ES-I3 (cell line): ENCODE measurements around the gene KCNE3.

Experiments
- H3K36me3 ChIP-seq: 2 replicates; pipeline ENCODE4 v1.6.1; 2013; ENCODE audit warnings: mild to moderate bottlenecking, low read length, control low read depth, moderate library complexity; ENCODE audit not compliant: insufficient read depth
- H3K4me1 ChIP-seq: 2 replicates; pipeline ENCODE4 v1.6.1; 2013; ENCODE audit warnings: mild to moderate bottlenecking, control low read depth, low read length; ENCODE audit not compliant: insufficient read depth
- H3K9ac ChIP-seq: 2 replicates; pipeline ENCODE4 v1.6.1; 2013; ENCODE audit warnings: low read depth, mild to moderate bottlenecking, low read length, moderate library complexity
- H3K9me3 ChIP-seq: 2 replicates; pipeline ENCODE4 v1.6.1; 2013; ENCODE audit warnings: mild to moderate bottlenecking, low read length, moderate library complexity; ENCODE audit not compliant: control insufficient read depth, insufficient read depth

KCNE3 gene

GRCh38 chr11:74462631-74463030 lies 4.7 kb downstream of the KCNE3 start:
- Histone ChIP-seq H3K9ac (no peak overlapping the region), H3K9me3 (no peaks in the 10 kb centered on the region), H3K36me3 (no peaks in the 10 kb centered on the region), H3K4me1 (peaks cover 16% of the 10 kb centered on the region; the same call in 1 of the 2 replicates)

GRCh38 chr11:74462009-74462408 lies 5.3 kb downstream of the KCNE3 start:
- Histone ChIP-seq H3K9me3 (no peaks in the 10 kb centered on the region), H3K9ac (no peak overlapping the region; the same call in 1 of the 2 replicates), H3K4me1 (peaks cover 16% of the 10 kb centered on the region; the same call in 1 of the 2 replicates), H3K36me3 (peaks cover 3% of the 10 kb centered on the region; the same call in 1 of the 2 replicates)

- Histone ChIP-seq H3K36me3 (peaks cover 3% of the 10 kb centered on the region; the same call in 1 of the 2 replicates), H3K9ac (no peak overlapping the region), H3K4me1 (peaks cover 16% of the 10 kb centered on the region; the same call in 1 of the 2 replicates), H3K9me3 (no peaks in the 10 kb centered on the region)
Observed at GRCh38 chr11:74460481-74461154, 6.7 kb downstream of the KCNE3 start.

- no peak overlapping the region for H3K9ac ChIP-seq
- peaks cover 3% of the 10 kb centered on the region; the same call in 1 of the 2 replicates for H3K36me3 ChIP-seq
- no peaks in the 10 kb centered on the region for H3K9me3 ChIP-seq
- H3K4me1 ChIP-seq = peaks cover 16% of the 10 kb centered on the region; the same call in 1 of the 2 replicates
Observed at GRCh38 chr11:74460065-74460464, 7.3 kb downstream of the KCNE3 start.

GRCh38 chr11:74459584-74459983 lies 7.8 kb downstream of the KCNE3 start:
- peaks cover 16% of the 10 kb centered on the region; the same call in 1 of the 2 replicates for H3K4me1 ChIP-seq
- H3K9me3 ChIP-seq = no peaks in the 10 kb centered on the region
- no peak overlapping the region for H3K9ac ChIP-seq
- H3K36me3 ChIP-seq = peaks cover 3% of the 10 kb centered on the region; the same call in 1 of the 2 replicates

GRCh38 chr11:74457356-74457755 lies 10.0 kb downstream of the KCNE3 start:
- peaks cover 14% of the 10 kb centered on the region; the same call in 1 of the 2 replicates for H3K4me1 ChIP-seq

GRCh38 chr11:74453373-74453975 lies 13.9 kb downstream of the KCNE3 start:
- Histone ChIP-seq H3K9me3 (no peaks in the 10 kb centered on the region), H3K4me1 (no peaks in the 10 kb centered on the region), H3K36me3 (peaks cover 3% of the 10 kb centered on the region; the same call in 1 of the 2 replicates), H3K9ac (no peak overlapping the region)

More at GRCh38 chr11:74457356-74457755, 10.0 kb downstream of the KCNE3 start:
- H3K9me3 ChIP-seq = no peaks in the 10 kb centered on the region
- peaks cover 3% of the 10 kb centered on the region; the same call in 1 of the 2 replicates for H3K36me3 ChIP-seq
- no peak overlapping the region for H3K9ac ChIP-seq

- Histone ChIP-seq H3K36me3 (peaks cover 2% of the 10 kb centered on the region; the same call in 1 of the 2 replicates), H3K9me3 (no peaks in the 10 kb centered on the region), H3K4me1 (no peaks in the 10 kb centered on the region), H3K9ac (no peak overlapping the region)
Observed at GRCh38 chr11:74452366-74452765, 15.0 kb downstream of the KCNE3 start.

- H3K36me3 ChIP-seq = no peaks in the 10 kb centered on the region
- H3K9me3 ChIP-seq = no peaks in the 10 kb centered on the region
- H3K9ac ChIP-seq = no peak overlapping the region
- no peaks in the 10 kb centered on the region for H3K4me1 ChIP-seq
Observed at GRCh38 chr11:74450318-74450717, 17.0 kb downstream of the KCNE3 start.

- Histone ChIP-seq H3K9ac (no peak overlapping the region), H3K4me1 (no peaks in the 10 kb centered on the region), H3K36me3 (no peaks in the 10 kb centered on the region), H3K9me3 (no peaks in the 10 kb centered on the region)
Observed at GRCh38 chr11:74449369-74449931, 17.9 kb downstream of the KCNE3 start.

GRCh38 chr11:74447720-74448119 lies 19.6 kb downstream of the KCNE3 start:
- no peaks in the 10 kb centered on the region for H3K9me3 ChIP-seq
- H3K36me3 ChIP-seq = no peaks in the 10 kb centered on the region
- H3K9ac ChIP-seq = no peak overlapping the region
- peaks cover 6% of the 10 kb centered on the region; the same call in 1 of the 2 replicates for H3K4me1 ChIP-seq

GRCh38 chr11:74446532-74446938 lies 20.8 kb downstream of the KCNE3 start:
- Histone ChIP-seq H3K4me1 (peaks cover 6% of the 10 kb centered on the region; the same call in 1 of the 2 replicates), H3K9me3 (no peaks in the 10 kb centered on the region), H3K9ac (no peak overlapping the region), H3K36me3 (no peaks in the 10 kb centered on the region)

- no peaks in the 10 kb centered on the region for H3K36me3 ChIP-seq
- peaks cover 6% of the 10 kb centered on the region; the same call in 1 of the 2 replicates for H3K4me1 ChIP-seq
- H3K9ac ChIP-seq = no peak overlapping the region
- no peaks in the 10 kb centered on the region for H3K9me3 ChIP-seq
Observed at GRCh38 chr11:74444173-74444826, 23.0 kb downstream of the KCNE3 start.
